ENCODE results near the gene SH2D2A. TPM values are rescaled to one million over a fixed set of nuclear protein-coding genes. Genes with fewer than 3 reads are reported as not detected.
A peak's percentile ranks its signal among the peaks of the same experiment; 100 is the strongest.

The SH2D2A gene
- total RNA-seq, 8 experiments from 2014 or later: 0.33 to 3.5 (median 0.92) TPM

DNA sequence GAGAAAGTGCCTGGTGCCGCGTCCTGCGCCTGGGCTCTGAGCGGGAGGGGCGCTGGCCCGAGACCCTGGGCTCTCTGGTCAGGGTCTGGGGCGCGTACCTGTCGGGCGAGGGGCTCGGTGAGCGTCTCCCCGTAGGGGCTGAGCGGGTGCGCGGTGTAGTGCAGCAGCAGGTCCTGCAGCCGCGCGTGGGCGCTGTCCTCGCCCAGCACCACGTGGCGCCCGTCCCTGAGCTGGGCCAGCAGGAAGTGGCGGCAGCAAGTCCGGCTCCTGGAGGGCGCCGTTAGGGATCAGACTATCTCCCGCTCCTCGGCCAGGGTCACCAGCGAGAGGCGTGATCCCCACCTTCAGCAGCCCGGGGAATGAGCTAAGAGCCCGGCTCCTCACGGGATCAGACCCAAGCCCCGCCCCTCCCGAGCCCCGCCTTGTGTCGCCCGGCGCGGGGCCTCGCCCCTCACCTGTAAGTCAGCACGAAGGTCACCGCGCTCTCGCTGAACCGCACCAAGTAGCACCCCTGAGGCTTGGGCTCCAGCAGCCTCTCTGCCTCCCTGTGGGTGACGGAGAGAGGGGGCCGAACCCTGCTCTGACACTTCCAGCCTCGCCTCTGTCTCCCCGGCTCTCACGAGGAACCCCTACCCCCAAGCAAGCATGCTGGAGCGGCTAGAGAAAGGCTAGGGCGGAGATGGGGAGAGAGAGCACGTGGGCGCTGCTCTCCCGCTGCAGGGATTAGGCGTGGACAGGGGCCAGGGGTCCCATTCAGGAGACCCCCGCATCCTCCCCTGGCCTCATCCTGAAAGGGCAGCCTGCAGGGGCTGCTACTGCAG is 2.7 kb downstream of the SH2D2A start:
- Histone ChIP-seq H3K4me1 (replicated peaks in 1 of 2) (peaks cover 3 to 27% of the 10 kb centered on the region in 2 donors), H3K4me3 (peak overlapping the region; percentile 20 to 28 (median 25)), H3K27ac (no peak overlapping the region)
- peak; percentile 75 to 97 (median 91) for ATAC-seq (replicated peaks in 6 of 8)
- WGBS, 10 experiments: 0 to 70% (median 46%) methylated on average over 1 to 16 of the region's 60 CpGs; no CpG with 5 or more reads in 4 of the 10 experiments
- in situ Hi-C loops (cut with MboI; ENCODE audit: low pct_unique_long_range_greater_than_20kb in 2 of 9, low sequenced_read_pairs in 9 of 9, unreplicated experiment in 9 of 9): no loop called here

DNA sequence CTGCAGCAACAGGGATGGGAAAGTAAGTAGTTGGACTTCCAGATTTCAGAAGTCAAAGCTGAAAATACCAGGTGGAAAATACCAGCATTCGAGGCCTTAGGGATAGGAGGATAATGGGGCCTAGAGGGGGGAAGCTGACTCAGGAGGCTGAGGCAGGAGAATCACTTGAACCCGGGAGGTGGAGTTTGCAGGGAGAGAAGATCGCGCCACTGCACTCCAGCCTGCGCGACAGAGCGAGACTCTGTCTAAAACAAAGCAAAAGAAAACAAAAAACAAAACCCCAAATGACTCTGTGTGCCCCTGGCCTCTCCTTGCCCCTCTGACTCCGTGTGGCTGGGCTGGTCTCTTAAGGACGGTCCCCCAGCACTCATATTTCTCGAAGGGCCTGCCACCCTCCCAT is 3.4 kb downstream of the SH2D2A start:
- Histone ChIP-seq H3K27ac (no peak overlapping the region), H3K4me1 (replicated peaks in 1 of 2) (peaks cover 3 to 27% of the 10 kb centered on the region in 2 donors), H3K4me3 (peak overlapping the region in 3 of 5 donors; percentile 20 to 26 (median 24))
- in situ Hi-C loops (cut with MboI; ENCODE audit: low pct_unique_long_range_greater_than_20kb in 2 of 9, low sequenced_read_pairs in 9 of 9, unreplicated experiment in 9 of 9): no loop called here
- WGBS, 10 experiments: 35 to 67% (median 59%) methylated on average over 1 to 10 of the region's 10 CpGs; no CpG with 5 or more reads in 4 of the 10 experiments
- no peak for ATAC-seq (replicated peaks in 6 of 8)

DNA sequence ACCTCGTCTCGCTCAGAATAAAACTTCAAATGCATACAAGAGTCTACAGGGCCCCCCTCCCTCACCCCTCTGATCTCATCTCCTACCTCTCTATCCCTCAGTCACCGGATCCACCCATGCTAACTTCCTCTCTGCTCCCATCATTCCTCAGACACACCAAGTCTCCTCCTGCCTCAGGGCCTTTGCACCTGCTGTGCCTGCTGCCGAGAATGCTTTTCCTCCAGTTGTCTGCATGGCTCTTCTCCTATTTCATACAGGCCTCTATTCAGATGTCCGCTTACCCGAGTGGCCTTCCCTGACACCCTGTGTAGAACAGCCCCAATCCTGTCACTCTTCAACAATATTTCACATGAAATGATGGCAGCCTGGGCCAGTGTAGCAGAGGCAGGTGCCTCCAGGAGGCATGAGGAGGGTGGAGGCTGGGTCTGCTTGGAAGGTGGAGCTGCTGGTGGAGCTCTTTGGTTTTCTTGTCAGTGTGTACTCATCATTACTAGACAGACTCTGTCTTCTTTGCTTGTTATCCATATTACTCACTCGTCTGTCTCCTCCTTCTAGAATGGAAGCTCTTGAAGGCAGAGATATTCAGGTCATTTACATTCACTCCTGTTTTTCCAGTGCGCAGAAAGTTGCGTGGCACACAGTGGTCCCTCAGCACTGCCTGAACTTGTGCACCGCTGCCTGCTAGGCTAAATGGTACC is 4.2 kb downstream of the SH2D2A start:
- 70 to 100% (median 90%) methylated on average over 1 to 8 of the region's 10 CpGs for WGBS, 10 experiments
- in situ Hi-C loops (cut with MboI; ENCODE audit: low pct_unique_long_range_greater_than_20kb in 2 of 9, low sequenced_read_pairs in 9 of 9, unreplicated experiment in 9 of 9): no loop called here
- no peak overlapping the region for H3K27ac ChIP-seq
- no peak overlapping the region for H3K4me3 ChIP-seq
- no peak for ATAC-seq (replicated peaks in 6 of 8)
- peaks cover 3 to 27% of the 10 kb centered on the region in 2 donors for H3K4me1 ChIP-seq (replicated peaks in 1 of 2)

DNA sequence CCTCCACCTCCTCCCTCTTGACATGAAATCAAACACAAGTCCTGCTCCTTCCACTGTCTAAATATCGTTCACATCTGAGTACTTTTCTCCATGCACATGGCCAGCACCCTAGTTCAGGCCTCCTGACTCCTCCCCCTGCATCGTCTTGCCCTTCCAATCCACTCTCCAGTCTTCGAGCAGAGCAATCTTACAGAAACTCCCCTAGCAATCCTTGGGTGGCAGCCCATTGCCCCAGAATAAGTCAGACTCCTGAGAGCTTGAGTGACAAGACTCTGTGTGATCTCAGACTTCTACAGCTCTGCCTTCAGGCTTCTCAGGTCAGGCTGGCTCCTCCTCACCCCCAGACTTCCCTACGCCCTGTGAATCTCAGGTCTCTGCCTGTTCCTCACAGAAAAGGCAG is 5.5 kb downstream of the SH2D2A start:
- in situ Hi-C loops (cut with MboI; ENCODE audit: low pct_unique_long_range_greater_than_20kb in 2 of 9, low sequenced_read_pairs in 9 of 9, unreplicated experiment in 9 of 9): no loop called here
- Histone ChIP-seq H3K27ac (no peak overlapping the region), H3K4me3 (no peak overlapping the region), H3K4me1 (replicated peaks in 1 of 2) (peaks cover 3 to 27% of the 10 kb centered on the region in 2 donors)
- 57 to 100% (median 75%) methylated on average over 1 to 4 of the region's 4 CpGs; no CpG with 5 or more reads in 2 of the 10 experiments for WGBS, 10 experiments
- no peak for ATAC-seq (replicated peaks in 6 of 8)

DNA sequence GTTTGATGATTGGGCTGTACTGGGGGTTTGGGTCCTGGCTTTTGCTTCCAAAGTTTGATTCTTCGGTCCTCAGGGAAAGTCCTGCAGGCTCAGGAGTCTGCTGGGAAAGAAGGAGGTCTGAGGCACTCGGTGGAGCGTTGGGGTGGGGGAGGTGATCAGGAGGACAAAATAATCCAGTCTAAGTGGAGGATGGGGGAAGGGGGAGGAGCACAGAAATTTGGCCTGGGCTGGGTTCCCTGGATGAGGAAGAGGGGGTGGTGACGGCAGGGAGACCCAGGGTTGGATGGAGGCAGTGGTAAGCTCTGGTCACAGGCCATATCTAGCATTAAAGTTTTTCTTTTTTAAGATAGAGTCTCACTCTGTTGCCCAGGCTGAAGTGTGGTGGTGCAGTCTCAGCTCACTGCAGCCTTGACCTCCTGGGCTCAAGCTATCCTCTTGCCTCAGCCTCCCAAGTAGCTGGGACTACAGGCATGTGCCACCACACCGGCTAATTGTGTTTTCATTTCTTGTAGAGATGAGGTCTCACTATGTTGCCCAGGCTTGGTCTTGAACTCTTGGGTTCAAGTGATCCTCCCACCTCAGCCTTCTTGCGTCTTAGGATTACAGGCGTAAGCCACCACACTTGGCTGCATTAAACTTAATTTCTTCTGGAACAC is 6.8 kb downstream of the SH2D2A start:
- in situ Hi-C loops (cut with MboI; ENCODE audit: low pct_unique_long_range_greater_than_20kb in 2 of 9, low sequenced_read_pairs in 9 of 9, unreplicated experiment in 9 of 9): no loop called here
- Histone ChIP-seq H3K4me1 (replicated peaks in 1 of 2) (peaks cover 3 to 16% of the 10 kb centered on the region in 2 donors), H3K27ac (no peak overlapping the region), H3K4me3 (no peak overlapping the region)
- ATAC-seq (replicated peaks in 6 of 8): no peak
- WGBS, 10 experiments: 86 to 100% (median 100%) methylated on average over 1 to 4 of the region's 7 CpGs; no CpG with 5 or more reads in 5 of the 10 experiments

DNA sequence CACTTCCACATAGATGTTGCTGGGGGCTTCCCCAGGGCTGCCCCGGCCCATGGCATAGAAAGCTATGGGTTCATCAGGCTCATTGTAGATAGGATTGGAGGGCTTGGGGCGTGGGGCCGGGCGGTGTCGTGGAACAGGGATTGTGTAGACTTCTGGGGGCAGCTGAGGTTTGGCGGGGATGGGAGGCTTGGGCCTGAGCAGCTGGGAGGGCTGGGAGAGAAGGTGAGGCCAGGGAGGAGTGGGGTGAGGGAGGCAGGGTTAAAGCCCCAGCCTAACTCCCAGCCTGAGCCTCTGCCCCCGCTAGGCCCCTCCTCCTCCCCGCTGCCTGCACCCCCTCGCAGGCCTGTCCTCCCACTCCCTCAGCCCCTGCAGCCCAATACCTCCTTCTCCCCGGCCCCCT is 7.4 kb downstream of the SH2D2A start:
- no peak for ATAC-seq (replicated peaks in 6 of 8)
- peaks cover 3 to 11% of the 10 kb centered on the region in 2 donors for H3K4me1 ChIP-seq (replicated peaks in 1 of 2)
- no peak overlapping the region for H3K4me3 ChIP-seq
- 100% methylated on average over 1 of the region's 10 CpGs; no CpG with 5 or more reads in 9 of the 10 experiments for WGBS, 10 experiments
- no peak overlapping the region for H3K27ac ChIP-seq
- in situ Hi-C loops (cut with MboI; ENCODE audit: low pct_unique_long_range_greater_than_20kb in 2 of 9, low sequenced_read_pairs in 9 of 9, unreplicated experiment in 9 of 9): no loop called here

DNA sequence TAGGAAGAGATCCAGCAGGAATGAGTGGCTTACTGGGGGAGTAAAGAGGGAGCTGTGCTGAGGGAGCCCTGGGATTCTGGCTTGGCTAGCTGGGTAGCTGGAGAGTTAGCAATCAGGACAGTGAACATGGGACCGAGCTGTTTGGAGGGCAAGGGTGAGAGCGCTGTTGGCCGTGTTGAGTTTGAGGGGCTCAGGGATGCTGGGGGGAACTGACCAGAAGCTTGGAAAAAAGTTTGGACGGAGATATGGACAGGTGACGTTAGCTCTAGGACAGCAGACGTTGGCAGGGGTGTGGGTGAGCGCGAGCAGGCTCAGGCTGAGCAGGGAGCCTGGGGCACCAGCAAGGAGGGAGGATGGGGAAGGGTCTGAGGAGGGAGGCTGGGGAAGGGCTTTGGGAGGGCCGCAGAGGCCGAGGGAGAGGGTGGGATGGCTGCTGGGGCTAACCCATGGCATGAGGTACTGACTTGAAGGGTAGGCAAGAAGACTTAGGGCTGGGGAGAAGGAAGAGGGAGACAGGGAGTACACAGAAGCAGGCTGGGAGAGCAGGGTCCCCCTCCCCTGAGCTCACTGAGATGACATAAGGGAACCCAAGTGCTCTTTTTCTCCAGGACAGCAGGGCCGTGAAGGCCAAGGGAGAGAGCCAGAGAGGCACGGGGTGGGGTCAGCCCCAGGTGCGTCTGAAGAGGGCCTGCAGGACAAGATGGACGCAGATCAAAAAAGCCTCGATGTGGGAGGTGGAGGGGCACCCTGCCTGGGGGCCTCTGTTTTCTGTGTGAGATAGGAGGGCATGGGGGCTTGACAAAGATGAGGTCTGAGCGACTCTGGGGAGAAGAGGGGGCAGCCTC is 8.2 kb downstream of the SH2D2A start:
- Histone ChIP-seq H3K4me1 (replicated peaks in 1 of 2) (peaks cover under 1 to 2% of the 10 kb centered on the region in 2 donors), H3K4me3 (no peak overlapping the region), H3K27ac (no peak overlapping the region)
- WGBS, 10 experiments: 20 to 95% (median 80%) methylated on average over 1 to 10 of the region's 16 CpGs; no CpG with 5 or more reads in 2 of the 10 experiments
- in situ Hi-C loops (cut with MboI; ENCODE audit: low pct_unique_long_range_greater_than_20kb in 2 of 9, low sequenced_read_pairs in 9 of 9, unreplicated experiment in 9 of 9): no loop called here
- no peak for ATAC-seq (replicated peaks in 6 of 8)

DNA sequence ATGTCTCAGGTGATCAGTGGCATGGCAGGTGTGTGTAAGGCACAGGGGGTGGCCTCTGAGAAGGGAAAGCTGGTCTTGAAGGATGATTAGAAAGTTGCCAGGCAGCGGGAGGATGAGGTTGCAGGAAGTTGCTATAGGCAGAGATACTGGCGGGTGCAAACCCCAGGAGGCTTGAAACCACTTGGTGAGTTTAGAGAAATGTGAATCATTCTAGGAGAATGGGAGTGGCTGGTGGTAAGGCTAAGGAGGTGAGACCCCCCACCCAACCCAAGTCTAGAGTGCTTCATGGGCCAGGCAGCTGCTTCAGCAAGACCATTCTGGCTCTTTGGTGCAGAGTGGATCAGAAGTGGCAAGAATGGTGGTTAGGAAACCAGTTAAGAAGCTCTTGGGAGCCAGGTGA is 9.0 kb downstream of the SH2D2A start:
- 86 to 100% (median 95%) methylated on average over 1 to 2 of the region's 2 CpGs; no CpG with 5 or more reads in 5 of the 10 experiments for WGBS, 10 experiments
- Histone ChIP-seq H3K27ac (no peak overlapping the region), H3K4me3 (no peak overlapping the region), H3K4me1 (replicated peaks in 1 of 2) (no peaks in the 10 kb centered on the region)
- in situ Hi-C loops (cut with MboI; ENCODE audit: low pct_unique_long_range_greater_than_20kb in 2 of 9, low sequenced_read_pairs in 9 of 9, unreplicated experiment in 9 of 9): no loop called here
- ATAC-seq (replicated peaks in 6 of 8): no peak

DNA sequence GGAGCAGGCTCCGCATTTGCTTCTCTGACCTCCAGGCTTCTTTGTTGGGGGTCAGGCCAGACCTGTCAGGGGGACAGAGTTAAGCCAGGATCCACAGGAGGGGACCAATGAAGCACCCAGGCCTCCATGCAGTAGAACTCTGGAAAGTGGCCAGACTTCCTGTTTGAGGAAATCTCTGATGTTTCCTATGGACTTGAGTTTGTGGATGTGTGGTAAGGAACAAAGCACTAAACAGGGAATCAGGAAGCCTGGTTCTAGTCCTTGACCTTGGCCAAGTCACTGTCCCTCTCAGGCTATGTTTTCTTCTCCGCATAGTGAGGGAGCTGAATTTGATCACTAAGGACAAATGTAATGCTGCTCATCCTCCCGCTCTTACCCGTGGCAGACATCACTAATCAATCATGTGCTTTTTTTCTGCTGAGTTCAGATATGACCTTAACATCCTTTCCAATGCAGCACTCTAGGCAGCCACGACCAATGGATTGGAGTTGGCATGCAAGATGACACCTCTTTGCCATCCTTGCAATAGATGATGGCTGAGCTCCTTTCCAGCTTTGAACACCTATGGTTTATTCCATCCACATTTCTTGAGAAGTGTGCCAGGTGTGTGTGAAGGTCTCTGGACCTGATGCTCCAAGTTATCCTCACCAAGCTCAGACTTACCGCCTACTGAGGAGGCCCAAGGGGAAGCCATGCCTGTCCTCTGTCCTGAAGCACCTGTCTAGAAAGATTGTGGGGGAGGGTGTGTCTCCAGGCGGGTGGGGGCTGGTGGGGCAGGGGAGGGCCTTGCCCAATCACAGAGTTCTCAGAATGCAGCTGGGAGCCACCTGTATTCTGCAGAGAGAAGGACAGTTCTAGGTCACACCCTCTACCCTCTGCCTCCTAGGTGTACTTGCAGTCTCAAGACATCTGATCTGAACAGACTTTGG is 9.9 kb downstream of the SH2D2A start:
- 67 to 100% (median 90%) methylated on average over 1 to 7 of the region's 7 CpGs; no CpG with 5 or more reads in 1 of the 10 experiments for WGBS, 10 experiments
- in situ Hi-C loops (cut with MboI; ENCODE audit: low pct_unique_long_range_greater_than_20kb in 2 of 9, low sequenced_read_pairs in 9 of 9, unreplicated experiment in 9 of 9): no loop called here
- no peak for ATAC-seq (replicated peaks in 6 of 8)
- no peaks in the 10 kb centered on the region for H3K4me1 ChIP-seq (replicated peaks in 1 of 2)
- H3K27ac ChIP-seq: no peak overlapping the region
- H3K4me3 ChIP-seq: no peak overlapping the region

DNA sequence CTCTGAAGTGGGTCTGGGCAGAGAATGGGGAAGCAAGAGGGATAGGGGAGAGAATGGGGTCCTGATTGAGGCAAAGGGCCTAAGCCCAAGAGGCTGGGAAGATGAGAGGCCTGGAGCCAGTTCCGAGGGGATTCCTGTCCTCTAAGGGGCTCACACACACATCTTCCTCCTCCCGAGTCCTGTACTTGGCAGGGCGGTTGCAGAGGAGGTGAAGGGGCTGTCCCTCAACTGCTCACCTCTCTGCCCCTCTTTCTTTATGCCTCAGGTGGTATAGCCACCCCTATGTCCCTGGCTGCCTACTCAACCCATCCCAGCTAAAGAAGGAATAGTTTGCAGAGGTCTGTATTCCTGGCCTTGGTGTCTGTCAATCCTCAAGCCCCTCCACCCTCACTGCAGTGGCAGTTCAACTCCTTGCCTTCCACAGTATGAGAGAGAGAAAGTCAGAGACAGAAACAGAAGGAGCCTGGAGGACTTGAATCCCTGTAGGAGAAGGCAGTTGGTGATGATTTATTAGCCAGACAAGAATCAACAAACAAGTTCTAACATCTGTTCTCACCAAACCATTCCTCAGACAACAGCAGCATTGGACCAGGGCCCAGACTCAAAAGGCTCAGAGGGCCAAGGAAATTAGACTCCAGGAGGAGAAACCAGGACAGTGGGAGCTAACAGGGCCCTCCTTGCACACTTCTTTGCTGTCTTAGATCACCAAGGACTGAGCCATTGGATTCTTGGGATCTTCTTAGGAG is 10.7 kb downstream of the SH2D2A start:
- ATAC-seq (replicated peaks in 6 of 8): peak in 1 of 8 experiments; percentile 18
- no peaks in the 10 kb centered on the region for H3K4me1 ChIP-seq (replicated peaks in 1 of 2)
- WGBS, 10 experiments: 88 to 100% methylated on average over 3 of the region's 3 CpGs; no CpG with 5 or more reads in 8 of the 10 experiments
- in situ Hi-C loops (cut with MboI; ENCODE audit: low pct_unique_long_range_greater_than_20kb in 2 of 9, low sequenced_read_pairs in 9 of 9, unreplicated experiment in 9 of 9): no loop called here
- H3K4me3 ChIP-seq: no peak overlapping the region
- H3K27ac ChIP-seq: no peak overlapping the region

DNA sequence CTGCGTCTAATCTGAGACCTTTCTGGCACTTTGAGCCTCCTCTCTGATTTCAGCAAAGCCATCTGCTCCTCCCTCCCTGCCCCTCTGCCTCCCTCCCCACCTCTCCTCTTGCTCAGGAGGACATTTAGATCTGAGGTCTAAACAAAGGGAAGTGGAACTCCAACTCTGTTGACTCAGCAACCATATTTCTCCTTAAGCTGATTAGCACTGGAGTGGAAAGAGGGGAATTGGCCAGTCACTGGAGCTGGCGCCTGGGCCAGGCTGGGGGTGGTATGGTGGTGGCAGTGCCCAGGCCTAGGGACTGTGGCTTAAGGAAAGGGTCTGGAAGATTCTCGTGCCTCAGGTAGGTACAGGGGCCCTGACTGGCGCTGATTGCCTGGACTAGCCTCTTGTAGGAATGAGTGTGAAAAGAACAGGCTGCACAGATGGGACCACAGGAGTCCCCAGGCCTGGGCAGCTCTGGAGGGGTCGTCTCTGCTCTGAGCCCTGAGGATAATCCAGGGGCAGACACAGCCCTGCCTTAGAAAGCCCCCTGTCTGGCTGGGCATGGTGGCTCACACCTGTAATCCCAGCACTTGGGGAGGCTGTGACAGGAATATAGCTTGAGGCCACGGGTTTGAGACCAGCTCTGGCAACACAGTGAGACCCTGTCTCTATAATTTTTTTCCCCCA is 11.9 kb downstream of the SH2D2A start:
- ATAC-seq (replicated peaks in 6 of 8): peak in 5 of 8 experiments; percentile 50 to 88 (median 61)
- H3K4me3 ChIP-seq: no peak overlapping the region
- H3K27ac ChIP-seq: no peak overlapping the region
- 55 to 81% (median 62%) methylated on average over 2 to 6 of the region's 6 CpGs; no CpG with 5 or more reads in 7 of the 10 experiments for WGBS, 10 experiments
- no peaks in the 10 kb centered on the region for H3K4me1 ChIP-seq (replicated peaks in 1 of 2)
- in situ Hi-C loops (cut with MboI; ENCODE audit: low pct_unique_long_range_greater_than_20kb in 2 of 9, low sequenced_read_pairs in 9 of 9, unreplicated experiment in 9 of 9): no loop called here
